ENCODE measurements around the gene PTPRM. TPM values are rescaled to one million over a fixed set of nuclear protein-coding genes. Genes with fewer than 3 reads are reported as not detected.

The PTPRM gene
- total RNA-seq, 1 experiment from 2014 or later: 14.5 TPM

- no peak for TF ChIP-seq POLR2A (IDR thresholded peaks at IDR 0.05; ENCODE audit: borderline replicate concordance, extremely low read depth, insufficient read depth, insufficient read length)
Measured at GRCh38 chr18:8413189-8413588, 846.1 kb downstream of the PTPRM start (continued).

- Histone ChIP-seq H3K79me2 (ENCODE audit: insufficient read depth, low read length) (no peaks in the 10 kb centered on the region), H3K4me1 (ENCODE audit: control insufficient read depth in 1 of 2, insufficient read depth in 2 of 2, low read length in 2 of 2) (peaks cover 0 to 12% of the 10 kb centered on the region in 2 experiments; a peak in 3 of 4 replicates), H3K36me3 (ENCODE audit: control insufficient read depth in 1 of 2, insufficient read depth in 2 of 2, low read length in 2 of 2) (no peaks in the 10 kb centered on the region), H3K4me3 (replicated peaks in 1 of 2; ENCODE audit: low read depth in 1 of 2, low read length in 2 of 2) (no peak overlapping the region), H3K4me2 (ENCODE audit: low read length) (no peak overlapping the region), H3K9me2 (ENCODE audit: insufficient read depth) (no peaks in the 10 kb centered on the region), H3K27ac (ENCODE audit: low read depth, low read length) (no peak overlapping the region), H3K9ac (ENCODE audit: low read length) (no peak overlapping the region), H2AFZ (ENCODE audit: low read depth, low read length, poor library complexity, severe bottlenecking) (no peak overlapping the region), H4K20me1 (ENCODE audit: insufficient read depth) (no peaks in the 10 kb centered on the region), H3K27me3 (ENCODE audit: insufficient read depth, low read length) (no peaks in the 10 kb centered on the region), H3K9me3 (ENCODE audit: control insufficient read depth in 1 of 2, insufficient read depth in 1 of 2, low read depth in 1 of 2, low read length in 2 of 2) (peaks cover 7 to 10% of the 10 kb centered on the region in 2 experiments; a peak in 2 of 4 replicates)
- DNase-seq (ENCODE audit: low read depth, low spot score) (no peak), ATAC-seq (no peak)
- ChIA-PET RAD21 (ENCODE audit: low non-redundant PET in 1 of 2, low total read pairs in 2 of 2, uncharacterized antibody in 2 of 2, unreplicated experiment in 2 of 2) (no interaction called here), POLR2A (no interaction called here), CTCF (no interaction called here)
- TF ChIP-seq JUND (IDR thresholded peaks at IDR 0.05) (no peak), EZH2 (IDR thresholded peaks at IDR 0.05) (no peak), CTCF (IDR thresholded peaks at IDR 0.05 in 2 of 3, conservative IDR thresholded peaks at IDR 0.05 in 1 of 3; ENCODE audit: borderline replicate concordance in 1 of 3, insufficient read depth in 1 of 3, low read depth in 2 of 3, low read length in 2 of 3) (no peak), POLR2AphosphoS5 (IDR thresholded peaks at IDR 0.05; ENCODE audit: low read depth, low read length) (no peak), YY1 (IDR thresholded peaks at IDR 0.05; ENCODE audit: extremely low read depth, insufficient replicate concordance, low read depth, low read length) (no peak), POLR2A (IDR thresholded peaks at IDR 0.05; ENCODE audit: borderline replicate concordance, extremely low read depth, insufficient read depth, insufficient read length) (no peak), CBX3 (IDR thresholded peaks at IDR 0.05; ENCODE audit: low read depth) (no peak), MAX (IDR thresholded peaks at IDR 0.05) (no peak)
- no TSS peak for BruUV-seq (replicated peaks)
- intact Hi-C loops (cut with micrococcal nuclease): no loop called here
Measured at GRCh38 chr18:8413751-8414150, 846.6 kb downstream of the PTPRM start.

Measured in HCT116 (cell line).